Activated naive CD4-positive, alpha-beta T cell treated with anti-CD3 and anti-CD28 coated beads, Interleukin-2, amount 50 U/mL, for 16 hours (primary cell): ENCODE data around the gene CLTCL1.
A peak's percentile ranks its signal among the peaks of the same experiment; 100 is the strongest.

Source experiments
- DNase-seq: peaks from one replicate; pipeline ENCODE4 v3.0.0-alpha.2; 2020

Gene CLTCL1

DNA sequence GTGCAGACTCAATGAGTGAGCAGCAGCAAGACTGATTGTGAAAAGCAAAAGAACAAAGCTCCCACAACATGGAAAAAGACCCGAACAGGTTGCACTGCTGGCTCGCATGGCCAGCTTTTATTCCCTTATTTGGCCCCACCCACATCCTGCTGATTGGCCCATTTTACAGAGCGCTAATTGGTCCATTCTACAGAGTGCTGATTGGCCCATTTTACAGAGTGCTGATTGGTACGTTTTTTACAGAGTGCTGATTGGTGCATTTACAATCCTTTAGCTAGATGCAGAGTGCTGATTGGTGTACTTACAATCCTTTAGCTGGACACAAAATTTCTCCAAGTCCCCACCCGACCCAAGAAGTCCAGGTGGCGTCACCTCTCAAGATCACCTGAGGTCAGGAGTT, 97.6 kb downstream of the CLTCL1 start:
- no peak for DNase-seq

DNA sequence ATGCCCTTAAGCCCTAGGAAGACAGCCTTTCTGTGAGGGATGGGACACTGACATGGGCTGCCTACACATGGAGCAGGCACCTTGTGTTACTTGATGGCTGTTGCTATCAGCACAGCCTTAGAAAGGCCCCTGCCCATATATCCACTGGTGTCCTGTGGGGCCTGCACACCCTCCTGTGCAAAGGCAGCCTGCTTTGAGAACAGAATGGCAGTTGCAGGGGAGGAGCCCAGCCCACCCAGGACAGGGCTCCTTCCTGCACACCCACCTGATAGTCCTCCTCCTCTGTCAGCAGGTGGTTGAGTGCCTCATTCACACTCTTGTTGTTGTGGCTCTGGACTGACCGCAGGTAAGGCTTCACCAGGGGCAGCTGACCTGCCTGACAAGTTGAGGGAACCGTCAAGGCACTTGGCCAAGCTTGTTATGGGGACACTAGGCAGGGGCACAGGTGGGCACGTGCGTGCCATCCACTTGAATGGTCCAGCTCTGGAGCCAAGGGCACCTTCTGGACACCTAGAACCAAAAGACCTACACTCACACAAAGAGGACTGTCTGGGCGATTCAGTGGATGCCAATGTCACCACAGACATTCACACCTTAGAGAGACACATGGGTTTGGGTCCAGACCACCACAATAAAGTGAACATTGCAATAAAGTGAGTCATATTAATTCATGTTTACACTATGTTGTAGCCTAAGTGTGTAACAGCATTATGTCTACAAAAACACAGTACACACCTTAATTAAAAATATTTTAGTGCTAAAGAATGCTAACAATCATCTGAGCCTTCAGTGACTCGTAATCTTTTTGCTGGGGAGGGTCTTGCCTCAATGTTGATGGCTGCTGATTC, 103.6 kb downstream of the CLTCL1 start:
- no peak for DNase-seq

DNA sequence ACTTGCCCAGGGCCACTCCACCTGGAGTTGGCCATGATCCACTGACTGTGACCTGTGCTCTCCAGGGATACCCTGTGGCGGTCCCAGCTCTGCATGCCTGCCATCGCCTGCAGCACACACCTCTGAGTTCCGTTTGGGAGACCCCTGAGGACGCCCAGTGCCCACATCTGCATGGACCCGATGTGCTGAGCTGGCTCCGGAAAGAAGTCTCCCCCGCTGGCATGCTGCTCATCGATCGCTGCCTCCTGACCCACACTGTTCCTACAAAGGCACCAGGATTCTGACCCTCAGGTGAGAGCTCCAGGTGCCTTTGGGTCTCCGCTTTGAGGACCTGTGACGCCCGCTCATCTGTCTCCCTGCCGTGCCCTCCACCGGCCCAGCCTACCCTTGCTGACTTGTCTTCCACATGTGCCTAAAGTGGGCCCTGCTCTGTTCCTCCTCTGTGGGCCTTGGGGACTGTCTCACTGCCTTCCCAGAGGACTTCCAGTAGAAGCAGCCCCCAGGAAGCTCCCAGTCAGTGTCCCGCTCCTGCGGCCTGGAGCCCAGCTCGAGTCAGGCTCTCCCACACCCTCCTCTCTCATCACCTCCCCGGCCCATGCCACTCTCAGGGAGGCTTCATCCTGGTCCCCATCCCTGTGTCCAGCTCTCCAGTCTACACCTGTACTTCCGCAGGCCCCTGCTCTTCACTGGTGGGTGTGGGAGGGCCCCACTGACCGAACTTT, 107.1 kb downstream of the CLTCL1 start:
- no peak for DNase-seq

DNA sequence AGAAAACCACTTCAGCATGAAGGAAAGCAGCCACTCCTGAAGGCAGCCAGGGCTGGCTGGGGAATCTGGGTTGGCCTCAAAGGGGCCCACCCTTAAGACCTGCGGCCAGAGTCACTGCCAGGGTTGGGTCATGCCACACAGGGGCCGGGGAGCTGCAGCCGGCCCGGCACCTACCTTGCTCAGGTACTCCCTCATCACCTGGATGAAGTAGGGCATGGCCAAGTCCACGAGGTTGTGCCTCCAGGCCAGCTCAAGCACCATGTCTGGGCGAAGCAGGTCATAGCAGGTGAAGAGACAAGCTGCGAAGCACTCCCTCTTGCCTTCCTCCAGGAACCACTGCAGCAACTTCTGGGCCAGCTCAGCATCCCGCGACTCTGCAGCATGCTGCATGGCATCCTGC, 108.3 kb downstream of the CLTCL1 start:
- no peak for DNase-seq

DNA sequence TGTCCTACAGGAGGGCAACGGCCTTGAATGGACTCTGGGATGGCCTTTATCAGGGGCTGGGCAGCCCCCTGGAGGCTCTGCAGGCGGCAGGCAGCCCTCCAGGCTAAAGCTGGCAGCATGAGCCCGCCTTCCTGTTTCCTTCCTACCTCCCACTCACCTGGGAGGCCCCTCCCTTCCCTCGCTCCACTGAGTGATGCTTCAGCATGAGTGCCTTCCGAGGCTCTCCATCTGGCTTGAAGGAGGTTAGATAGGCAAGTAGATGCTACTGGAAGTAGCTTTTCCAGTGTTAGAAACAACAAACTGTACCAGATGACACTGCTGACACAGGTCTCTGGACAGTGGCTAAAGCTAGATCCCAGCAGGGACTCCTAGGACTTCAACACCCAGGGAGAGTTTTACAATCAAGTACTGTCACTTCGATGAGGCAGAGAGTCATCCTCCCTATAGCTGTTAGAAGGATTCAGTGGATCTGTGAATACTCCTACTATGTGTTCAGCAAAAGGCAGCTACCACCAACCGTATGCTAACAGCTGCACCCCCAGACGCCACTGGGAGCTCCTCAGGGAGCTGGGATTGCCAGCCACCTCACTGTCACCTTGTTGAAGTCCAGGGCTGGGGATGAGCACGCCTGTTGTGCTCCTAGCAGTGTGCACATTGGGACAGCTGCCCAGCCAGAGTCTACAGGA, 108.9 kb downstream of the CLTCL1 start:
- peak; percentile 40 for DNase-seq

DNA sequence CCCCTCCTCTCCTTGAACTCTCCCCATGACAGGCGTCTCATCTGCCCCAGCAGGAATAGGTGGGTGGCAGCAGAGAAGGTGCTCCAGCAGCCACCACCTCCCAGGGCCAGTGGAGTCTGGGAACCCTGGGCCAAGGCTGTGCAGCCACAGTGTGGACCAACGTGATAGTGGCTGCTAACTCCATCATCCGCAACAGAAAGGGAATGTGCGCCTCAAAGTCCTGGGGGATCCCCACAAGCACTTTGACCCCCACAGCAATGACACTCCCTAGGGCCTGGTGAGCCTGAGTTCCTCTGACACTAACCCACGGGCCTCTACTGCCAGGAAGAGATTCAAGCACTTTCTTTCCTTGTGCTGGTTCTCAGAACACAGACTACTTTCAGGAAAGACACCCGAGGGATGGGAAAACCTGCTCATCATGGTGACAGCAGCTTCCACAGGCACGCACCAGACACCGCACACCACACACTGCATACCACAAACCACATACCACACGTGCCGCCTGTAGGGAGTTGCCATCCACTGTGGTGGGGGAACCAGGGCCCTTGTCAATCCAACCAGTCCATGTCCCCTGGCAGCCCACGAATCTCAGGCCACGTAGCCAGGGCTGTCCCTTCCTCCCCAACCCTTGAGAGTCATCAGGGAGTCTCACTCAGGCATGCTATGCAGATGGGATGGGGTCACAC, 109.6 kb downstream of the CLTCL1 start:
- no peak for DNase-seq

DNA sequence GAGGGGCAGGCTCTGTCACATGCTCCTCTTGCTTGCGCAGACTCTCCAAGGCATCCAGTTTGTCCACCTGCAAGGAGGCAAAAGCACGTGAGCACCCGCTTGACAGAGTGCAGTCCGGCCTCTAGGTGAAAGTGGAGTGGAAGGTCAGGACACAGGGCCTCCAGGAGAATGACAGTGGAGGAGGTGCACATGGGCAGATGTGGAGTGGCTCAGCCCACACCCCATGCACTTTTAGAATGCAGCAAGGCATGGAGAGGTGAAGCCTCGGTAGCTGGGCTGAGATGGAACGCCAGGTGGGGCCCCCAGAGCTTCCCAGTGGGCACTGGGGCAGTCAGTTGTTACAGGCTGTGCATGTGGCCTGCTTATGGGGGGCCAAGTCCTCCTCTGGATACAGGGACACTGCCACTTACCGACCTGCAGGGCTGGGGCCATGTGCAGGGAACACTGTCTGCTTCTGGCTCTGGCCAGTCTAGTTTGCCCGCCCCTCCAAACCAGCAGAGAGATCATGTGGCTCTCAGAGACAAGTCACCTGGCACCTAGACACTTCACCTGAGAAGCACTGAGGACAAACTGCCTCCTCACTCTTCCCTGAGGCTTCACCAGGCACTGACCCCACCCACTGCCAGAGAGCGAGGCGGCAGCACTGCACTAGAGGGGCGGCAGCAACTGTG, 110.6 kb downstream of the CLTCL1 start:
- DNase-seq, result no peak

DNA sequence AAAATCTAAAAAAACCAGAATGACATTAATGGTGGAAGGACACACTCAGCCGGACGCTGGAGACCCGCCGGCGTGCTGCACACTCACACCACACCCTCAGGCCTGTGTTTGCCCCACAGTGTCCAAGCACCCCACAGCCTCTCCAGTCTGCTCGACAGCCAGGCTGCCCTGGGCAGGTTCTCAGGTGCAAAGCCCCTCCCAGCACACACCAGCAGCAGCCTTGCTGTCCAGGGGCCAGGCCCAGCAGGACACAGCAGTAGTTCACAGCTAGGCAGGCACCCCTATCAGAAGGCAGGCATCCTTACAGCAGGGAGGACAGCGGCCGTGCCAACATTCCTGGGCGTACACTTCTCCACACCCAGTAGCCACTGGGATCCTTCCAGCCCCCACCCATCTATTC, 111.3 kb downstream of the CLTCL1 start:
- no peak for DNase-seq

DNA sequence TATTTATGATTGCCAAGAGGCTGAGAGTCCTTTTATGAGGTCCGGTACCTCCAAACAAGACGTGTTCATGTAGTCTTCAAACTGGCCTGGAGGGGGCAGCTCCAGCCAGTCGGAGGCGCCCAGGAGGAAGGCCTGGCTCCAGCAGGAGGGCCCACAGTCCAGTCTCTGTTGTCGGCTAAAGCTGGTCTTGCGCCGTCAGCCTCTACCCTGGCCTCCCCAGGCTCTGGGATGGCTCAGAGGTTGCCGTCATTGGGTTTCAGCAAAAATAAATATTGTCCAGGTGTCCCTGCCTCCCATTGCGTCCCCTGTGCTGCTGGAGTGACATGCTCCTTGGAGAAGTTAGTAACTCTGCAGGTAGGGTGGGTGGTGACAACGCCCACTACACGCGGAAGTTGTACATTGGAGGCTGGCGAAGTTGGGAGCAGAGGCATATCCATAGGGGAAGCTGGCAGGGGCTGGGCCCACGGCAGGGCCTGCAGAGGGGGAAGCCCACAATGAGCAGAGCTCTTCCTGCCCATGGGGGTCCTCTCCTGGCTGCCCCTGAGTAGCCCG, 111.9 kb downstream of the CLTCL1 start:
- peak; percentile 36 for DNase-seq

DNA sequence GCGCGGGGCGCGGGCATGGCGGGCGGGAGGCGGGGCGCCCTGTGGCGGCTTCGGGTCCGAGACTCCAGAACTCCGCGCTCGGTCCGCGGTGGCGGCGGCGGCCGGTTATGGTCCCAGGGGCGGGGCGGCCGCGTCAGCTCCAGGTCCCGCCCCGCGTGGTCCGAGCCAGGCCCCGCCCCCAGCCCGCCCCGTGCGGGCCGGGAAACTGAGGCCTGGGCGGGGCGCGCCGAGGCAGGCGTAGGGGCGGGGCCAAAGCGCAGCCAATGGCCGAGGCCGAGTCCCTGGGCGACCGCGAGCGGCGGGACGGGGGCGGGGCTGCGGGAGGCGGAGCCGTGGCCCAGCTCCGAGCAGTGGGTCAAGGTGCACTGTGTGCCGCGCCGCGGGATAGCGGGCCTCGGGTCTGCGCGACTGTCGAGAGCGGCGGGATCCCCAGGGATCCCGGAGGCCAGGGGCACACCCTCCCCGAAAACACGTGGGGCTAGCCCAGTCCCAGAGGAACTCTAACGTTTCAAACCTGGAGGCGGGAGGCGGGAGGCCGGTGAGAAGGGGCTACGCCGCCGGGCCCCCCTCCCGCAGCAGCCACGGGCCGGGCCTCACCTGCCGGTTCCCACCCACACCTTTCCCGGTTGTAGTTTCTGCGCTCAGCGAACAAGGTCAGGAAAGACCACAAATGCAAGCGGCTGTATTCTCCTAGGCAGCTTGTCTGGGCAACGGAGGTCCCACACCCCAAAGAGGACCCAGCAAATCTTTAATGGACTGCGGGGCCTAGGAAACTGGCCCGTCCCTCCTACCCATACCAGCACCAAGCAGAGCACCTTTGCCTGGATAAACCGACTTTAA, 112.6 kb downstream of the CLTCL1 start, which contains the start of gene SLC25A1:
Gene SLC25A1, minus strand, starts transcription at position 80 of the 840 bp plus-strand sequence. Its CDS starts 63 bp downstream, at position 17.
- peak; percentile 85 for DNase-seq

DNA sequence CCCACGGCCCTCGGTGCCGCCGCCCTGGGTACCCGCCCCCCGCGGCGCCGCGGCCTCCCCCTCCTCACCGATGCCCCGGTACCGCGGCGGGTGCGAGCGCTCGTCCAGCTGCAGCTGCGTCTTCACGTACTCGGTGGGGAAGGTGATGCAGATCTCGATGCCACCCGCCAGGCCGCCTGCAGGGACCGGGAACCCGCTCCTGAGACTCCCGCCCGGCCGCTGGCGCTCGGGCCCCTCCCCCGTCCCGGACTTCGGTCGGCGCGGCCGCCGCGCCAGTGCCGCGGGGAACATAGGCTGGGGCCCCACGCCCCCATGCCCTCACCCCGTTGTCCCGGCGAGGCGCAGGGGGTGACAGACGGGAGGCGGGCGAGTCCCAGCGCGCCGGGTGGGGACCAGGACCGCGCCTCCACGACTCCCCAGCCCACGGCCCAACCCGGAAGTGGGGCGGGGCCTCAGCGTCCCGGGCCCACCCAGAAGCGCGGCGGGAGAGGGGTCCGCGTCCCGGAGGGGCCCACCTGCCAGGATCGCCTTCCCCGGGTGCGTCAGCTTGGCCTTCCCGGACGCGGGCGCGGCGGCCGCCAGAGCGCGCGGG, 113.4 kb downstream of the CLTCL1 start:
- peak; percentile 66 for DNase-seq

DNA sequence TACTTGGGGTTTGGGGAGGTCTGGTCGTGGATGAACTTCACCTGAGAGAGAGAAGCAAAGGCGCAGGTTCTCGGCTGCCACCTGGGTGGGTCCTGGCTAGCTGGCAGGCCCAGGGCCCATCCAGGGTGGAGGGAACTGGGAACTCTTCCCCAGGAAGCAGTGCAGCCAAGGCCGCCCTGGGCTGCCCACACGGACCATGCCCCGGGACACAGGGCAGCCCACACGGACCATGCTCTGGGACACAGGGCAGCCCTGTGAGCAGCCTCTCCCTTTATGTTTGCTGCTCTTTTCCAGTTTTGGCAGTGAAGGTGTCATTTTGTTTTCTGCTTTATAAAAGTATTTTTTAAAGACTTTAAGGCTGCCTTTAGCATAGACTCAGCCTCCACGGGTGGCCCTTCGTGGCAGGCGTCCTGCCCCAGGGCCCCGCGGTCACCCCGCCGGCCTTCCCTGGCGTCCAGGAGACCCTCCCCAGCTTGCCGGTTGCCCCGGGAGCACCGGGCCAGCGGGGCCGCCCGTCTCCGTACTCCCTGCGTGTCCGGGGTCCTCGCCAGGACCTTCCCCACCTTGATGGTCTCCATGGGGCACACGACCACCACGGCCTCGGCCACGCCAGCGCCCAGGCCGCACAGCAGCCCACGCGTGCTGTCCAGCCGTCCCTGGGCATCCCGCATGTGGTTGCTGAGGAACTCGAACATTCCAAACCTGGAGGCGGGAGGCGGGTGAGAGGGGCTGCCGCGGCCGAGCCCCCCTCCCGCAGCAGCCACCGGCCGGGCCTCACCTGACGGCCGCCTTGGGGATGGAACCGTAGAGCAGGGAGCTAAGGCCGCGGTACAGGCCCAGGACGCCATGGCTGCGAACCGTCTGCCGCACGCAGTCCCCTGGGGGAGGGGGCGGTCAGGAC, 114.1 kb downstream of the CLTCL1 start:
- DNase-seq, result no peak

DNA sequence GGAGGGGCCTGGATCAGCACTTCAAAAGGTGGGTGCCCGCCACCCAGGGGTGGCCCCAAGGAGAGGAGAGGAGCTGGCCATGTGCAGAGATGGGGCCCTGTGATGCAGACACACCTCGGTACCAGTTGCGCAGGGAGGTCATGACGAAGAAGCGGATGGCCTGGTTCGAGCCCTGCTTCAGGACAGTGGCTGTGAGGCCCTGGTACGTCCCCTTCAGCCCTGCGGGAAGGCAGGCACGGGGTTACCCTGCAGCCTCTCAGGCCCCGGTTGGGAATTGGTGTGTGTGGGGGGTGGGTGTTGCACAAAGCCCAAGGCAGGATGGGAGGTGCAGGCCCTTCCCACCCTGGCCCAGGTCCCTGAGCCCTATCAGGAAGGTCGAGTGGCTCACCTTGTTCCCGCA, 114.8 kb downstream of the CLTCL1 start:
- DNase-seq, result no peak

DNA sequence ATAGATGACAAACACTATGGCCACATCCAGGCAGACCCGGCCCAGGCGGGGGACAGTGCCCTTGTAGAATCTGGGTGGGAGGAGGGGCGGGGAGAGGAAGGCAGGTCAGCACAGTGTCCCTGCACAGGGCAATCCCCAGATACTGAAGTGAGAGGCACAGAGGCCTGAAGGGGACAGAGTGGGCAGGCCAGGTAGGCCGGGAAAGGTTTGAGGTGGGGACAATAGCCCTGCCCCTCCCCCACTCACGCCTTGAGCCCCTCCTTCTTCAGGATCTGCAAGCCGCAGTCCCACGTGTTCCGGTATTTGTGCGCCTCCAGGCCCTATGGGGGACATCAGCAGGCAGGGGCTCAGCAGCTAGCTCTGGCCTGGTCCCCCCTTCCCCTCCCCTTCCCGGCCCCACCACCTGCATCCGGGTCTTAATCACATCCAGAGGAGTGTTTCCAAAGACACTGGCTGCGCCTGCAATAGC, 115.3 kb downstream of the CLTCL1 start:
- no peak for DNase-seq

DNA sequence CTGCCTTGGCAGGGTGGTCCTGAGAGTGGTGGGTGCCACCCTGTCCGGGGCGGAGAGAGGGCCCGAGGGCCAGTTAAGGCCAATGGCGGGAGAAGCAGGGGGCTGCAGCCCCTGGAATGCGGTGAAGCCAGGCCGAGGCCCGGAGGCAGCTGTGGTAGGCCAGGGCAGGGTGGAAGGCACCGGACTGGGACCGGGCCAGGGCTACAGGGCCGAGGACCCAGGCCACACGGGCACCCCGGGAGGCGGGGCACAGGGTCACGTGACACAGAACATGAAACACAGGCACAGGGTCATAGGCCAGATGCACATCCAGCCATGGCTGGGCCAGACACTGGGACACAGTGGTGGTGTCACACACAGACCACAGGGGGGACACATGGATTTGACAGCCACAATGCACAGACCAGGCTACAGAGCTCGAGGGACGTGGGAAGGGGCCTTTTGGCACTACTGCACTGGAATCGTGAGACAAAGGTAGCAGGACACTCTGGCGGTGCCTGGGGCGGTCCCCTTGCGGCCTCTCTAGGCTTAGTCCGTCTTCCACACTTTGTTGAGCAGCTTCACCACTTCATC, 115.8 kb downstream of the CLTCL1 start:
- DNase-seq, result no peak

DNA sequence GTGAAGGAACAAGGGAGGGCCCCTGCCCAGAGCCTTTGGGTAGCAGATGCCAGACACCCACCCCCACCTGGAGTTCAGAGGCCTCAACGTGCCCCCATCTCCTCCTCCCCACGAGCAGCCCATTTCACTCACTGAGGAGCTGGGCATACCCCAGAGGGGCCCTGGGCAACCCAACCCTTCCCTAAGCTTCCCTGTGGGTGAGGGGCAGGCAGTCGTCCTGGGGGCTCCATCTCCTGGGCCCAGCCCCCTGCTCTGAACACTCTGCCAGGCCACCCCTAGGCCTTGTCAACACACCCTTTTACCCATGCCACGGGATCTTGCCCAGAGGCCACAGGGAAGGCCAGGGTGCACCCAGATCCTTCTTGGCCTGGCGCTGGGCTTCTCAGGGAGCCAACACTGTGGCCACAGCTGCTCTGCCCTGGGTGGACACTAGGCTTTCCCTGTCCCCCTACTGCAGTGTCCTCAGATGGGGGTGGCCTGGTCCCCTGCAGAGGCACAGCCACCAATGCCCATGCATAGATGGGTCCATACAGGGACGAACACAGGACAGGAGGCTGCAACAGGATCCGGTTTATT, 116.4 kb downstream of the CLTCL1 start:
- DNase-seq, result no peak

DNA sequence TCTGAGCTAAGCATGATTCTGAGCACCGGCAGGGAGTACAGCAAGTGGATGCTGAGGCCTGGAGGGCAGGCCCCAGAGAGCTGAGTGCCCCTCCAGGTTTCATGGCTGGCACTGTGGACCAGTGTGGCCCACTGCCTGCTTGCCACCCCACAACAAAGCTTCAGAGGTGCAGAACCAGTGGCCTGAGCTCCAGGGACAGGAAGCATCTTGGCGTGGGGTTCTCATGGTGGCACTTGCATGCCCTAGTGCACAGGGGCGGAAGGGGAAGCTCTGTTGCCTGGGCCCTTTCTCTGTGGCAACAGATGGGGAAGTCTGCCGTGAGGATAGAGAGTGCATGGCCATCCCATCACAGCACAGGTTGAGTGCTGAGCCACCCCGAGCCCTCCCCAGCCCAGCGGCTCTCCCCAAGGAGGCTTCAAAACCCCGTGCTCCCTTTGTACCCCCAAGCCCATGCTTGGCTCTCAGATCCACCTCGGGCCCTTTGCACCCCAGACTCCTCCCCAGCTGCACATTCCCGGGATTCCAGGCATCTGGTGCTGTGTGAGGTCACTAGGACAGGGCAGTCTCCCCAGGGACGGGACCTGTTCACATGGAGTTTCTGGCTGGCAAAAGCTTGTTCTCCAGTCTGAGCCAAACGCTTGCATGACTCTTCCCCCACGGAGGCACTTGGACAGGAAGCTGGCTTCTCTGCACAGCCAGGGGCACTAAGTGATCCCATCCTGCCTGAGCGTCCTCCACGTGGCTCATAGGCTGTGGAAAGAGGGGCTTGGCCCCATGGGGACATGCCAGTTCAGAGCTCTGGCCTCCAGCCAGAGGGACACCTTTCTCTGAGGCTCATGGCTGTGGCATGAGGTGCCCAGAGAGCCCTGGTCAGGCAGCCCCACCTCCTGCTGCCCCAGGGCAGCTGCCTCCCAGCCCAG, 117.2 kb downstream of the CLTCL1 start:
- DNase-seq, result no peak
